IMR-90 (cell line): ENCODE measurements around the gene DDX10. TPM values are rescaled to one million over a fixed set of nuclear protein-coding genes. Genes with fewer than 3 reads are reported as not detected.

Experiments
- ATAC-seq: fragments of 200-7000 bp; cut with Tn5 transposase; 2 replicates; pipeline ENCODE4 v1.9.1; 2020; ENCODE audit warnings: low read depth, mild to moderate bottlenecking, moderate library complexity
- BruUV-seq: library from RNA; stranded (reverse); fragments of 400-500 nt; replicated peaks from 2 replicates; lab custom pipeline; 2021; lab: Mats Ljungman, UMichigan
- CTCF ChIA-PET: fragments of 300-600 bp; formaldehyde crosslinking; extraction: SDS; loops from one replicate; lab custom pipeline; 2021; ENCODE audit warnings: antibody characterized with exemption; lab: Yijun Ruan, JAX
- POLR2A ChIA-PET: fragments of 300-600 bp; sonication (Branson Sonifier 250); formaldehyde crosslinking; loops from one replicate; lab custom pipeline; 2022; ENCODE audit warnings: antibody characterized with exemption; ENCODE audit not compliant: unreplicated experiment; lab: Charles Lee
- DNase-seq: peaks from one replicate; pipeline ENCODE4 v3.0.0; 2013
- H2AFZ ChIP-seq: replicated peaks from 2 replicates; pipeline ENCODE3; 2013; ENCODE audit warnings: low read length, mild to moderate bottlenecking; ENCODE audit not compliant: poor library complexity
- H2AK5ac ChIP-seq: 2 replicates; pipeline ENCODE4 v1.6.1; 2013; ENCODE audit warnings: low read depth, low read length, inconsistent platforms
- H2AK9ac ChIP-seq: replicated peaks from 2 replicates; pipeline ENCODE3; 2013; ENCODE audit warnings: mild to moderate bottlenecking, low read depth, low read length, moderate library complexity; ENCODE audit not compliant: poor library complexity
- H2BK120ac ChIP-seq: 2 replicates; pipeline ENCODE4 v1.6.1; 2013; ENCODE audit warnings: low read depth, low read length, inconsistent platforms
- H2BK15ac ChIP-seq: 3 replicates; pipeline ENCODE4 v1.6.1; 2013; ENCODE audit warnings: low read depth, low read length, inconsistent platforms
- H2BK20ac ChIP-seq: 2 replicates; pipeline ENCODE4 v1.6.1; 2013; ENCODE audit warnings: low read depth, mild to moderate bottlenecking, inconsistent platforms, low read length, moderate library complexity
- H2BK5ac ChIP-seq: 2 replicates; pipeline ENCODE4 v1.6.1; 2013; ENCODE audit warnings: mild to moderate bottlenecking, low read depth, low read length, inconsistent platforms; ENCODE audit not compliant: poor library complexity, severe bottlenecking
- H3K14ac ChIP-seq: replicated peaks from 2 replicates; pipeline ENCODE4 v1.6.1; 2013; ENCODE audit warnings: low read depth, low read length, inconsistent platforms
- H3K18ac ChIP-seq: 2 replicates; pipeline ENCODE4 v1.6.1; 2013; ENCODE audit warnings: low read depth, low read length, control low read depth
- H3K23ac ChIP-seq: 2 replicates; pipeline ENCODE4 v1.6.1; 2013; ENCODE audit warnings: low read depth, low read length, inconsistent platforms
- H3K27ac ChIP-seq: 2 replicates; pipeline ENCODE4 v1.5.1; 2013; ENCODE audit warnings: mild to moderate bottlenecking, control low read depth, low read length; ENCODE audit not compliant: insufficient read depth
- H3K27me3 ChIP-seq: 2 replicates; pipeline ENCODE4 v1.6.1; 2013; ENCODE audit warnings: low read length; ENCODE audit not compliant: control insufficient read depth, insufficient read depth
- H3K36me3 ChIP-seq: 2 replicates; pipeline ENCODE4 v1.6.1; 2013; ENCODE audit warnings: low read length, mixed read lengths; ENCODE audit not compliant: control insufficient read depth, insufficient read depth
- H3K4ac ChIP-seq: 2 replicates; pipeline ENCODE4 v1.6.1; 2013; ENCODE audit warnings: low read depth, low read length, inconsistent platforms
- H3K4me1 ChIP-seq: 2 replicates; pipeline ENCODE4 v1.6.1; 2013; ENCODE audit warnings: low read length, mixed read lengths; ENCODE audit not compliant: control insufficient read depth, insufficient read depth
- H3K4me2 ChIP-seq: 2 replicates; pipeline ENCODE4 v1.6.1; 2013; ENCODE audit warnings: low read depth, mild to moderate bottlenecking, control low read depth, low read length, moderate library complexity
- H3K4me3 ChIP-seq: 2 replicates; pipeline ENCODE4 v1.5.1; 2013; ENCODE audit warnings: low read depth, mild to moderate bottlenecking, control low read depth, low read length, moderate library complexity; ENCODE audit not compliant: insufficient read depth
- H3K56ac ChIP-seq: 2 replicates; pipeline ENCODE4 v1.6.1; 2013; ENCODE audit warnings: low read length, inconsistent platforms; ENCODE audit not compliant: insufficient read depth; ENCODE audit errors: extremely low read depth
- H3K79me1 ChIP-seq, 2 experiments: 2 replicates each; pipeline ENCODE4 v1.6.1; 2013; ENCODE audit warnings: low read length in 2 of 2, inconsistent platforms in 1 of 2, low read depth in 1 of 2
- H3K9ac ChIP-seq: 2 replicates; pipeline ENCODE4 v1.6.1; 2013; ENCODE audit warnings: low read depth, low read length, control low read depth
- H3K9me1 ChIP-seq: 2 replicates; pipeline ENCODE4 v1.6.1; 2013; ENCODE audit warnings: low read length, inconsistent platforms; ENCODE audit not compliant: insufficient read depth
- H3K9me3 ChIP-seq: 2 replicates; pipeline ENCODE4 v1.6.1; 2013; ENCODE audit warnings: low read length; ENCODE audit not compliant: control insufficient read depth, insufficient read depth
- H4K20me1 ChIP-seq: 2 replicates; pipeline ENCODE4 v1.6.1; 2013; ENCODE audit warnings: low read length, inconsistent platforms; ENCODE audit not compliant: insufficient read depth
- H4K5ac ChIP-seq: 2 replicates; pipeline ENCODE4 v1.6.1; 2013; ENCODE audit warnings: mild to moderate bottlenecking, low read depth, low read length, control low read depth
- H4K8ac ChIP-seq, 2 experiments: 2 replicates each; pipeline ENCODE4 v1.6.1; 2013; ENCODE audit warnings: low read depth in 2 of 2, low read length in 2 of 2, control low read depth in 1 of 2, inconsistent platforms in 1 of 2
- H4K91ac ChIP-seq: 2 replicates; pipeline ENCODE4 v1.6.1; 2013; ENCODE audit warnings: low read depth, low read length, inconsistent platforms; ENCODE audit not compliant: insufficient read depth
- BHLHE40 ChIP-seq: fragments of 150-350 bp; IDR thresholded peaks from 2 replicates; pipeline ENCODE4 v1.6.1; 2016; ENCODE audit warnings: mild to moderate bottlenecking, low read depth, low read length
- CEBPB ChIP-seq: IDR thresholded peaks from 2 replicates; pipeline ENCODE4 v1.6.1; 2012; ENCODE audit warnings: low read depth, low read length, improper control_type of control experiment
- CHD1 ChIP-seq: IDR thresholded peaks from 2 replicates; pipeline ENCODE4 v1.6.1; 2012; ENCODE audit warnings: low read depth, low read length, improper control_type of control experiment
- FOS ChIP-seq: fragments of 150-350 bp; IDR thresholded peaks from 2 replicates; pipeline ENCODE4 v1.6.1; 2016; ENCODE audit warnings: low read depth, low read length
- MAFK ChIP-seq: IDR thresholded peaks from 2 replicates; pipeline ENCODE4 v1.6.1; 2012; ENCODE audit warnings: low read depth, low read length, improper control_type of control experiment
- MAZ ChIP-seq: IDR thresholded peaks from 2 replicates; pipeline ENCODE4 v1.6.1; 2012; ENCODE audit warnings: low read depth, mild to moderate bottlenecking, low read length, improper control_type of control experiment, moderate library complexity, borderline replicate concordance
- MXI1 ChIP-seq: IDR thresholded peaks from 2 replicates; pipeline ENCODE4 v1.6.1; 2012; ENCODE audit warnings: low read depth, mild to moderate bottlenecking, low read length, moderate library complexity, borderline replicate concordance
- NFE2L2 ChIP-seq: fragments of 150-350 bp; IDR thresholded peaks from 2 replicates; pipeline ENCODE4 v1.6.1; 2016; ENCODE audit warnings: low read depth, mild to moderate bottlenecking, low read length
- POLR2A ChIP-seq: IDR thresholded peaks from 2 replicates; pipeline ENCODE4 v1.6.1; 2012; ENCODE audit warnings: mild to moderate bottlenecking, low read depth, low read length
- RAD21 ChIP-seq: IDR thresholded peaks from 2 replicates; pipeline ENCODE4 v1.6.1; 2012; ENCODE audit warnings: low read length, improper control_type of control experiment
- RCOR1 ChIP-seq: IDR thresholded peaks from 2 replicates; pipeline ENCODE4 v1.6.1; 2012; ENCODE audit warnings: mild to moderate bottlenecking, low read length, improper control_type of control experiment; ENCODE audit not compliant: insufficient replicate concordance
- RFX5 ChIP-seq: IDR thresholded peaks from 2 replicates; pipeline ENCODE4 v1.8.0; 2012; ENCODE audit warnings: low read depth, mild to moderate bottlenecking, low read length, moderate library complexity
- SMC3 ChIP-seq: fragments of 150-350 bp; IDR thresholded peaks from 2 replicates; pipeline ENCODE4 v1.6.1; 2016; ENCODE audit warnings: low read depth, mild to moderate bottlenecking, antibody characterized with exemption, low read length, moderate library complexity
- WGBS, 2 experiments: methylation state at CpG; one replicate each; pipeline versions ENCODE4 v1.1.5 to v1.1.7; 2013; ENCODE audit warnings: missing lambda C conversion rate in 2 of 2; ENCODE audit not compliant: insufficient read length in 1 of 2; ENCODE audit errors: extremely low coverage in 2 of 2; 5-methylcytosine and 5-hydroxymethylcytosine counted together
- dilution Hi-C: fragments of 300-500 bp; cut with HindIII; formaldehyde crosslinking; loops from one replicate; pipeline ENCODE4 v1.14.3; 2018; ENCODE audit warnings: low sequenced_read_pairs; ENCODE audit not compliant: unreplicated experiment
- in situ Hi-C: fragments of 300-500 bp; cut with MboI; formaldehyde crosslinking; loops from 3 replicates; pipeline ENCODE4 v1.14.3; 2019; ENCODE audit warnings: low sequenced_read_pairs, inconsistent platforms, mixed read lengths
- intact Hi-C: fragments of 100-400 bp; cut with micrococcal nuclease; formaldehyde crosslinking; loops from 2 replicates; pipeline ENCODE4 v1.10.0; 2022
- polyA plus RNA-seq, 3 experiments: library from polyadenylated mRNA; depleted of rRNA; stranded (reverse); fragments of >200 nt; gene quantifications; 2 replicates each; pipeline ENCODE4 v1.2.3, GENCODE V29; 2012; ENCODE audit warnings: low replicate concordance in 1 of 3
- total RNA-seq: library from RNA; depleted of rRNA; stranded (reverse); fragments of >200 nt; gene quantifications from 2 replicates; pipeline ENCODE4 v1.2.3, GENCODE V29; 2012
- TF ChIP-seq, protein P1 (sequence below): conservative IDR thresholded peaks from 2 replicates; pipeline ENCODE4 v1.5.1; 2012; ENCODE audit warnings: mild to moderate bottlenecking, low read depth, low read length, improper control_type of control experiment
- TF ChIP-seq, protein P2 (sequence below): fragments of 150-350 bp; IDR thresholded peaks from 2 replicates; pipeline ENCODE4 v1.6.1; 2016; ENCODE audit warnings: low read depth, mild to moderate bottlenecking, low read length, moderate library complexity, borderline replicate concordance
- TF ChIP-seq, protein P3 (sequence below): fragments of 150-350 bp; IDR thresholded peaks from 2 replicates; pipeline ENCODE4 v1.6.1; 2017; ENCODE audit warnings: mild to moderate bottlenecking, antibody characterized with exemption, low read length, low read depth

DDX10 gene
- total and polyA plus RNA-seq, 2 of the 4 experiments (the other 2 are of a cell fraction), result 20.0 to 31.9 TPM

DNA sequence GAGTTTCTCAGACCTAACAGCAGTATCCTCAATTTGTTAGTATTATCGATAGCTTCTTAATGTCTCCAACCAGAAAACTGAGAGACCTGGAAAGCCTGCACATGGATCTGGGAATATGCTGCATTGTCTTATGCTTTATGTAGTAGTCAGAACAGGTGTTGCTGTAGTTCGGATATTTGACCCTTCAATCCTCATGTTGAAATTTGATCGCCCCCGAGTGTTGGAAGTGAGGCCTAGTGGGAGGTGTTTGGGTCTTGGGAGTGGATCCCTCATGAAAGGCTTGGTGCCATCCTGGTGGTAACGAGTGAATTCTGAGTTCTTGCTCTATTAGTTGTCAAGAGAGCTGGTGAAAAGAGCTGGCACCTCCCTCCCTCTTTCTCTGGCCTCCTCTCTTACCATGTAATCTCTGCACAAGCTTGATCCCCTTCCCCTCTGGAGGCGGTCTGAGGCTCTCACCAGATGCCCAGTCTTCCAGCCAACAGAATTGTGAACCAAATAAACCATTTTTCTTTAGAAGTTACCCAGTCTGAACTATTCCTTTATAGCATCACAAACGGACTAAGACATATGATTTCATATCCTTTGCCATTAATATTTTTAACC is 227.1 kb downstream of the DDX10 start:
- DNase-seq (no peak), ATAC-seq (no peak)
- Histone ChIP-seq H3K9me3 (no peaks in the 10 kb centered on the region), H3K18ac (no peak overlapping the region), H4K8ac (no peak overlapping the region), H3K23ac (no peak overlapping the region), H3K27me3 (no peaks in the 10 kb centered on the region), H3K9me1 (peaks cover 3% of the 10 kb centered on the region), H3K4me1 (peaks cover 14% of the 10 kb centered on the region), H3K56ac (no peak overlapping the region), H2AK5ac (no peak overlapping the region), H3K27ac (no peak overlapping the region), H2AFZ (no peak overlapping the region), H3K9ac (no peak overlapping the region), H3K4me2 (no peak overlapping the region), H3K4ac (peak overlapping the region; percentile 22; the same call in 1 of the 2 replicates), H2BK5ac (no peak overlapping the region), H2BK15ac (no peak overlapping the region), H2AK9ac (no peak overlapping the region), H3K79me1 (peaks cover 3 to 4% of the 10 kb centered on the region in 2 experiments; a peak in 3 of 4 replicates), H3K36me3 (no peaks in the 10 kb centered on the region), H2BK20ac (no peak overlapping the region), H4K91ac (no peak overlapping the region), H2BK120ac (0 out of 2 replicates have a peak overlapping the region, but pooled peaks have one; percentile 12), H4K5ac (no peak overlapping the region), H3K14ac (no peak overlapping the region), H3K4me3 (no peak overlapping the region), H4K20me1 (no peaks in the 10 kb centered on the region)
- in situ Hi-C loops (no loop called here), intact Hi-C loops (no loop called here), dilution Hi-C loops (no loop called here)
- ChIA-PET CTCF (no interaction called here), POLR2A (no interaction called here)
- no TSS peak for BruUV-seq
- TF ChIP-seq BHLHE40, result no peak
- TF ChIP-seq, protein P1, sequence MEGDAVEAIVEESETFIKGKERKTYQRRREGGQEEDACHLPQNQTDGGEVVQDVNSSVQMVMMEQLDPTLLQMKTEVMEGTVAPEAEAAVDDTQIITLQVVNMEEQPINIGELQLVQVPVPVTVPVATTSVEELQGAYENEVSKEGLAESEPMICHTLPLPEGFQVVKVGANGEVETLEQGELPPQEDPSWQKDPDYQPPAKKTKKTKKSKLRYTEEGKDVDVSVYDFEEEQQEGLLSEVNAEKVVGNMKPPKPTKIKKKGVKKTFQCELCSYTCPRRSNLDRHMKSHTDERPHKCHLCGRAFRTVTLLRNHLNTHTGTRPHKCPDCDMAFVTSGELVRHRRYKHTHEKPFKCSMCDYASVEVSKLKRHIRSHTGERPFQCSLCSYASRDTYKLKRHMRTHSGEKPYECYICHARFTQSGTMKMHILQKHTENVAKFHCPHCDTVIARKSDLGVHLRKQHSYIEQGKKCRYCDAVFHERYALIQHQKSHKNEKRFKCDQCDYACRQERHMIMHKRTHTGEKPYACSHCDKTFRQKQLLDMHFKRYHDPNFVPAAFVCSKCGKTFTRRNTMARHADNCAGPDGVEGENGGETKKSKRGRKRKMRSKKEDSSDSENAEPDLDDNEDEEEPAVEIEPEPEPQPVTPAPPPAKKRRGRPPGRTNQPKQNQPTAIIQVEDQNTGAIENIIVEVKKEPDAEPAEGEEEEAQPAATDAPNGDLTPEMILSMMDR, result no peak
- TF ChIP-seq RAD21, result no peak
- no peak for TF ChIP-seq MAFK
- TF ChIP-seq SMC3, result no peak
- no peak for TF ChIP-seq MXI1
- TF ChIP-seq, protein P2, sequence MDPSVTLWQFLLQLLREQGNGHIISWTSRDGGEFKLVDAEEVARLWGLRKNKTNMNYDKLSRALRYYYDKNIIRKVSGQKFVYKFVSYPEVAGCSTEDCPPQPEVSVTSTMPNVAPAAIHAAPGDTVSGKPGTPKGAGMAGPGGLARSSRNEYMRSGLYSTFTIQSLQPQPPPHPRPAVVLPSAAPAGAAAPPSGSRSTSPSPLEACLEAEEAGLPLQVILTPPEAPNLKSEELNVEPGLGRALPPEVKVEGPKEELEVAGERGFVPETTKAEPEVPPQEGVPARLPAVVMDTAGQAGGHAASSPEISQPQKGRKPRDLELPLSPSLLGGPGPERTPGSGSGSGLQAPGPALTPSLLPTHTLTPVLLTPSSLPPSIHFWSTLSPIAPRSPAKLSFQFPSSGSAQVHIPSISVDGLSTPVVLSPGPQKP, result no peak
- TF ChIP-seq CHD1, result no peak
- no peak for TF ChIP-seq FOS
- TF ChIP-seq NFE2L2, result no peak
- no peak for TF ChIP-seq RCOR1
- TF ChIP-seq CEBPB, result no peak
- TF ChIP-seq, protein P3, sequence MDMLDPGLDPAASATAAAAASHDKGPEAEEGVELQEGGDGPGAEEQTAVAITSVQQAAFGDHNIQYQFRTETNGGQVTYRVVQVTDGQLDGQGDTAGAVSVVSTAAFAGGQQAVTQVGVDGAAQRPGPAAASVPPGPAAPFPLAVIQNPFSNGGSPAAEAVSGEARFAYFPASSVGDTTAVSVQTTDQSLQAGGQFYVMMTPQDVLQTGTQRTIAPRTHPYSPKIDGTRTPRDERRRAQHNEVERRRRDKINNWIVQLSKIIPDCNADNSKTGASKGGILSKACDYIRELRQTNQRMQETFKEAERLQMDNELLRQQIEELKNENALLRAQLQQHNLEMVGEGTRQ, result no peak
- no peak for TF ChIP-seq RFX5
- no peak for TF ChIP-seq POLR2A
- no peak for TF ChIP-seq MAZ
- WGBS, 2 experiments, result no CpG with 5 or more reads among the region's 7 CpGs
